Measurements from ENCODE around the gene MMP3. TPM values are rescaled to one million over a fixed set of nuclear protein-coding genes. Genes with fewer than 3 reads are reported as not detected.
"Not testable (repeated sequence)": the region's sequence is repeated elsewhere in the genome, so short reads cannot be mapped to it uniquely, and the experiment has no call there.

Gene MMP3
- total RNA-seq, 1 donor from 2014 or later: 0.26 TPM

GRCh38 chr11:102878595-102878994 is 35.2 kb upstream of the MMP3 start:
- no peak for TF ChIP-seq CTCF (IDR thresholded peaks at IDR 0.05; ENCODE audit: insufficient read depth, low read length, severe bottlenecking)
- no peaks in the 10 kb centered on the region for H3K27me3 ChIP-seq (ENCODE audit: control insufficient read depth, insufficient read depth, low read length)

GRCh38 chr11:102874852-102875251 is 31.4 kb upstream of the MMP3 start, which contains the start of gene MMP12:
MMP12 (minus strand) TSS chr11:102874982; CDS start chr11:102874937, 45 bp downstream.
- Histone ChIP-seq H3K27me3 (ENCODE audit: control insufficient read depth, insufficient read depth, low read length) (no peaks in the 10 kb centered on the region), H3K4me3 (ENCODE audit: low read depth, low read length) (no peak within 1 kb of the TSS), H3K36me3 (ENCODE audit: control insufficient read depth, insufficient read depth, low read length) (no peaks in the 10 kb centered on the region)
- FAIRE-seq: no peak
- no peak for TF ChIP-seq CTCF (IDR thresholded peaks at IDR 0.05; ENCODE audit: insufficient read depth, low read length, severe bottlenecking)
- DNase-seq (ENCODE audit: low read depth): peak; percentile 40

More at GRCh38 chr11:102878595-102878994, 35.2 kb upstream of the MMP3 start:
- no peak overlapping the region for H3K4me3 ChIP-seq (ENCODE audit: low read depth, low read length)
- no peaks in the 10 kb centered on the region for H3K36me3 ChIP-seq (ENCODE audit: control insufficient read depth, insufficient read depth, low read length)
- FAIRE-seq: no peak
- DNase-seq (ENCODE audit: low read depth): no peak

- peak; percentile 45 for DNase-seq (ENCODE audit: low read depth)
- H3K4me3 ChIP-seq (ENCODE audit: low read depth, low read length); FAIRE-seq; H3K36me3 ChIP-seq (ENCODE audit: control insufficient read depth, insufficient read depth, low read length); H3K27me3 ChIP-seq (ENCODE audit: control insufficient read depth, insufficient read depth, low read length): not testable (repeated sequence)
These were observed 26.1 kb upstream of the MMP3 start for GRCh38 chr11:102869354-102869964.

GRCh38 chr11:102868339-102868738 is 24.9 kb upstream of the MMP3 start:
- TF ChIP-seq CTCF (IDR thresholded peaks at IDR 0.05; ENCODE audit: insufficient read depth, low read length, severe bottlenecking): no peak
- no peak overlapping the region for H3K4me3 ChIP-seq (ENCODE audit: low read depth, low read length)
- no peak for FAIRE-seq
- DNase-seq (ENCODE audit: low read depth): peak; percentile 43
- no peaks in the 10 kb centered on the region for H3K36me3 ChIP-seq (ENCODE audit: control insufficient read depth, insufficient read depth, low read length)
- H3K27me3 ChIP-seq (ENCODE audit: control insufficient read depth, insufficient read depth, low read length): no peaks in the 10 kb centered on the region

GRCh38 chr11:102864724-102865123 is 21.3 kb upstream of the MMP3 start:
- no peak for FAIRE-seq
- Histone ChIP-seq H3K4me3 (ENCODE audit: low read depth, low read length) (no peak overlapping the region), H3K27me3 (ENCODE audit: control insufficient read depth, insufficient read depth, low read length) (no peaks in the 10 kb centered on the region), H3K36me3 (ENCODE audit: control insufficient read depth, insufficient read depth, low read length) (no peaks in the 10 kb centered on the region)
- no peak for DNase-seq (ENCODE audit: low read depth)
- TF ChIP-seq CTCF (IDR thresholded peaks at IDR 0.05; ENCODE audit: insufficient read depth, low read length, severe bottlenecking): no peak

GRCh38 chr11:102853956-102854355 is 10.5 kb upstream of the MMP3 start:
- no peaks in the 10 kb centered on the region for H3K27me3 ChIP-seq (ENCODE audit: control insufficient read depth, insufficient read depth, low read length)
- no peak overlapping the region for H3K4me3 ChIP-seq (ENCODE audit: low read depth, low read length)
- DNase-seq (ENCODE audit: low read depth): peak; percentile 97
- H3K36me3 ChIP-seq (ENCODE audit: control insufficient read depth, insufficient read depth, low read length): no peaks in the 10 kb centered on the region
- no peak for FAIRE-seq
- no peak for TF ChIP-seq CTCF (IDR thresholded peaks at IDR 0.05; ENCODE audit: insufficient read depth, low read length, severe bottlenecking)
